ENCODE measurements around the gene CCDC196.

CCDC196 gene

GRCh38 chr14:66444271-66444927 is 41.8 kb upstream of the CCDC196 start:
- ChIA-PET CTCF (no interaction called here), POLR2A (no interaction called here)

GRCh38 chr14:66445936-66446335 is 40.2 kb upstream of the CCDC196 start:
- Histone ChIP-seq H3K27ac (ENCODE audit: extremely low read depth, low read depth, low read length) (no peak overlapping the region), H3K9me3 (ENCODE audit: control insufficient read depth, insufficient read depth, low read depth, low read length) (no peaks in the 10 kb centered on the region), H3K4me3 (ENCODE audit: low read depth, low read length) (no peak overlapping the region), H3K4me1 (ENCODE audit: control insufficient read depth, insufficient read depth, low read length) (no peaks in the 10 kb centered on the region), H3K36me3 (ENCODE audit: control insufficient read depth in 2 of 2, insufficient read depth in 1 of 2, low read length in 2 of 2) (no peaks in the 10 kb centered on the region)
- POLR2A ChIA-PET, result no interaction called here
- CTCF ChIA-PET, result no interaction called here
- TF ChIP-seq HIC1 (tag by site-specific recombination; IDR thresholded peaks at IDR 0.05) (no peak), PBX3 (CRISPR knock-in tag; IDR thresholded peaks at IDR 0.05) (no peak), CTCF (tag by site-specific recombination; IDR thresholded peaks at IDR 0.05) (no peak), ZNF830 (tag by site-specific recombination; IDR thresholded peaks at IDR 0.05; ENCODE audit: low read depth) (no peak), ZNF623 (tag by site-specific recombination; IDR thresholded peaks at IDR 0.05) (no peak), ZNF341 (tag by site-specific recombination; IDR thresholded peaks at IDR 0.05; ENCODE audit: low read depth) (no peak), MZF1 (tag by site-specific recombination; IDR thresholded peaks at IDR 0.05; ENCODE audit: borderline replicate concordance) (no peak), KLF8 (tag by site-specific recombination; IDR thresholded peaks at IDR 0.05) (no peak), ZFP3 (tag by site-specific recombination; IDR thresholded peaks at IDR 0.05; ENCODE audit: low read depth) (no peak), ZNF529 (tag by site-specific recombination; IDR thresholded peaks at IDR 0.05; ENCODE audit: insufficient replicate concordance) (no peak), ZNF48 (tag by site-specific recombination; IDR thresholded peaks at IDR 0.05) (no peak), ZNF626 (tag by site-specific recombination; IDR thresholded peaks at IDR 0.05) (no peak), HOXA7 (CRISPR knock-in tag; IDR thresholded peaks at IDR 0.05; ENCODE audit: borderline replicate concordance) (no peak), SCRT2 (tag by site-specific recombination; IDR thresholded peaks at IDR 0.05) (no peak)

More at GRCh38 chr14:66444271-66444927, 41.8 kb upstream of the CCDC196 start:
- no peak overlapping the region for H3K4me3 ChIP-seq (ENCODE audit: low read depth, low read length)
- no peak overlapping the region for H3K27ac ChIP-seq (ENCODE audit: extremely low read depth, low read depth, low read length)
- no peaks in the 10 kb centered on the region for H3K4me1 ChIP-seq (ENCODE audit: control insufficient read depth, insufficient read depth, low read length)
- H3K36me3 ChIP-seq (ENCODE audit: control insufficient read depth in 2 of 2, insufficient read depth in 1 of 2, low read length in 2 of 2), result no peaks in the 10 kb centered on the region
- no peak for TF ChIP-seq REST (tag by site-specific recombination; IDR thresholded peaks at IDR 0.05)
- TF ChIP-seq OVOL3 (tag by site-specific recombination; IDR thresholded peaks at IDR 0.05), result no peak
- TF ChIP-seq ZNF548 (tag by site-specific recombination; IDR thresholded peaks at IDR 0.05), result no peak
- no peak for TF ChIP-seq ZNF677 (tag by site-specific recombination; IDR thresholded peaks at IDR 0.05)
- no peak for TF ChIP-seq ZNF175 (tag by site-specific recombination; IDR thresholded peaks at IDR 0.05)
- no peak for TF ChIP-seq ZNF423 (tag by site-specific recombination; IDR thresholded peaks at IDR 0.05)
- no peak for TF ChIP-seq ZNF621 (tag by site-specific recombination; IDR thresholded peaks at IDR 0.05)
- no peak for TF ChIP-seq ZNF18 (tag by site-specific recombination; IDR thresholded peaks at IDR 0.05)
- no peak for TF ChIP-seq SP2 (tag by site-specific recombination; IDR thresholded peaks at IDR 0.05)
- no peak for TF ChIP-seq ZNF560 (tag by site-specific recombination; IDR thresholded peaks at IDR 0.05; ENCODE audit: borderline replicate concordance)
- no peak for TF ChIP-seq ZEB2 (tag by site-specific recombination; IDR thresholded peaks at IDR 0.05)
- TF ChIP-seq ZFP69B (tag by site-specific recombination; IDR thresholded peaks at IDR 0.05), result no peak
- no peaks in the 10 kb centered on the region; the same call in none of the 2 replicates for H3K9me3 ChIP-seq (ENCODE audit: control insufficient read depth, insufficient read depth, low read depth, low read length)
